ENCODE data around the gene CARD10.

The CARD10 gene

DNA sequence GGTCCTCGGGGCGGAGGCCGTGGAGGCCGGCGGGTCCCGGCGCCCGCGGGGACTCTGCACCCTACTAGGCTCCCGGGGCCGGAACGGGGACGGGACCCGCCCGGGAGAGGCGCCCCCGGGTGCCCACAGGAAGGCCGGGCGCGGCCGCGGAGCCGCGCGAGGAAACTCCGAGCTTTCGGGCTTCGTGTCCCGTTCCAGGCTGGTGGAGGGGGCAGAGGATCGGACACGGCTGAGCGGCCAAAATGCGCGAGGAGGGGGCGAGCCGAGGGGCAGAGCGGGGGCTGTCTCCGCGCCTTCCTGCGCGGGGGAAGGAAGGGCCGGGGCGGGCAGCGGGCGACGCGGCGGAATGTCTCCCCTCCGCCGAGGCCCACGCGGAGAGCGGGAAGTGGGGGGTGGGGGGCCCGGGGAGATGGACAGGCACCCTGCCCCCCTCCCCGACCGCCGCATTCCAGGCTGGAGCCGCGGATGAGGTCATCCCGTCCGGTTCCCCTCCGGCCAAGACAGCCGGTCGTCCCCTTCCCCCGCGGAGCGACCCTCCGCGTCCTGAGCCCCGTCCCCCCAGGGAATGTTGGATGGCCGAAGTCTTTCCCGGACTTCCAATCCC, 41.5 kb upstream of the CARD10 start:
- Mint-ChIP-seq H3K27me3 (ENCODE audit: low read depth) (no peaks in the 10 kb centered on the region), H3K27ac (peak overlapping the region; percentile 88 to 98 (median 98)), H3K4me1 (peaks cover 58% of the 10 kb centered on the region), H3K4me3 (peak overlapping the region; percentile 89 to 99 (median 97)), H3K36me3 (ENCODE audit: low read depth) (peaks cover 4% of the 10 kb centered on the region), H3K9me3 (no peaks in the 10 kb centered on the region)
- no peak for TF ChIP-seq CTCF (IDR thresholded peaks at IDR 0.05; ENCODE audit: unreplicated experiment in 3 of 3)

DNA sequence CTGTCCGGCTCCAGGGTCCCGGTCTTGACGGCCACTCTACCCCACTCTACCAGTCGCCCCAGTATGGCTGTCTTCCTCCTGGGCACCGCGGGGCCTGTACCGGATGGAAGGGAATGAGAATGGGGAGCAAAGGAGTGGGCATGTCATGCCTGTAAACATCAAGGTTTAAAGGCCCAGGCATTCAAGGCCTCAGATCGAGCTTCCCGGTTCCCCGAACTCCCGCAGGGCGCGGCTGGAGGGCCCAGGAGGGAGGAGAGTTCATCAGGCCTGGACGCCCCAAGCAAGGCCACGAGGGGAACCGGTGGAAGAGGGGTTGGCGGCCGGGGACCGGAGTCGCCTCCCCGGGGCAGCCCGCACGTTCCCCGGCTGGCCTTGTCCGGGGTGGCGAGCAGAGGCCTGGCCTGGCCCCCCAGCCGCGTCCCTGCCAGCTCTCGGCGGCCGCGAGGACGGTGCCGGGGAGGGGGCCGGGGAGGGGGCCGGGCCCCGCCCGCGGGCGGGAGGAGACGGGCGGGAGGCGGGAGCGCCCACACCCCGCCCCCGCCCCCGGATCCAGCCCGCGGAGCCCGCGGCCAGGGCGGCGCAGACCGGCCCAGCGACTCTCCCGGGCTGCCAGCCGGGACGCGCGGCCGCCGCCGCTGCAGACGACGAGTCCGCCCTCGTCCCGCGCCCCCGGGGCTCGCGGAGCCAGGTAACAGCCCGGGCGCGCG, 40.8 kb upstream of the CARD10 start, which contains the start of gene CDC42EP1:
TSS of gene CDC42EP1 (plus strand) at position 580 of the 707 bp plus-strand sequence. CDS start 5,870 bp downstream, outside the sequence.
- H3K27me3 Mint-ChIP-seq (ENCODE audit: low read depth) = no peaks in the 10 kb centered on the region
- H3K4me1 Mint-ChIP-seq = peaks cover 59% of the 10 kb centered on the region
- peaks cover 4% of the 10 kb centered on the region for H3K36me3 Mint-ChIP-seq (ENCODE audit: low read depth)
- H3K9me3 Mint-ChIP-seq = no peaks in the 10 kb centered on the region
- peak within 1 kb of the TSS; percentile 89 to 99 (median 97) for H3K4me3 Mint-ChIP-seq
- peak within 1 kb of the TSS; percentile 88 to 98 (median 98) for H3K27ac Mint-ChIP-seq
- no peak for TF ChIP-seq CTCF (IDR thresholded peaks at IDR 0.05; ENCODE audit: unreplicated experiment in 3 of 3)

- peak overlapping the region; percentile 45 to 95 (median 94) for H3K27ac Mint-ChIP-seq
- no peaks in the 10 kb centered on the region for H3K9me3 Mint-ChIP-seq
- peaks cover 4% of the 10 kb centered on the region for H3K36me3 Mint-ChIP-seq (ENCODE audit: low read depth)
- no peak for TF ChIP-seq CTCF (IDR thresholded peaks at IDR 0.05; ENCODE audit: unreplicated experiment in 3 of 3)
- peak overlapping the region; percentile 77 to 86 (median 82) for H3K4me3 Mint-ChIP-seq
- H3K4me1 Mint-ChIP-seq = peaks cover 59% of the 10 kb centered on the region
- no peaks in the 10 kb centered on the region for H3K27me3 Mint-ChIP-seq (ENCODE audit: low read depth)
Observed at GRCh38 chr22:37559521-37559900, 40.3 kb upstream of the CARD10 start.

- Mint-ChIP-seq H3K9me3 (no peaks in the 10 kb centered on the region), H3K4me3 (peak overlapping the region; percentile 77 to 86 (median 82)), H3K36me3 (ENCODE audit: low read depth) (peaks cover 4% of the 10 kb centered on the region), H3K27ac (peak overlapping the region; percentile 45 to 95 (median 85)), H3K27me3 (ENCODE audit: low read depth) (no peaks in the 10 kb centered on the region), H3K4me1 (peaks cover 56% of the 10 kb centered on the region)
- TF ChIP-seq CTCF (IDR thresholded peaks at IDR 0.05; ENCODE audit: unreplicated experiment in 3 of 3) = no peak
Observed at GRCh38 chr22:37558815-37559214, 39.6 kb upstream of the CARD10 start.

- peak overlapping the region; percentile 36 to 74 (median 71) for H3K4me3 Mint-ChIP-seq
- H3K27ac Mint-ChIP-seq = peak overlapping the region; percentile 45 to 89 (median 82)
- no peak for TF ChIP-seq CTCF (IDR thresholded peaks at IDR 0.05; ENCODE audit: unreplicated experiment in 3 of 3)
- no peaks in the 10 kb centered on the region for H3K9me3 Mint-ChIP-seq
- peaks cover 51% of the 10 kb centered on the region for H3K4me1 Mint-ChIP-seq
- no peaks in the 10 kb centered on the region for H3K36me3 Mint-ChIP-seq (ENCODE audit: low read depth)
- no peaks in the 10 kb centered on the region for H3K27me3 Mint-ChIP-seq (ENCODE audit: low read depth)
Observed at GRCh38 chr22:37557321-37558001, 38.2 kb upstream of the CARD10 start.
